Measurements from ENCODE around the gene CAMKK2. TPM values are rescaled to one million over a fixed set of nuclear protein-coding genes. Genes with fewer than 3 reads are reported as not detected.

The CAMKK2 gene
- total and polyA plus RNA-seq, 2 of the 13 experiments (the other 11 are each of a cell fraction or from before 2014, with no cell fraction given) = 18.8 to 20.0 TPM

DNA sequence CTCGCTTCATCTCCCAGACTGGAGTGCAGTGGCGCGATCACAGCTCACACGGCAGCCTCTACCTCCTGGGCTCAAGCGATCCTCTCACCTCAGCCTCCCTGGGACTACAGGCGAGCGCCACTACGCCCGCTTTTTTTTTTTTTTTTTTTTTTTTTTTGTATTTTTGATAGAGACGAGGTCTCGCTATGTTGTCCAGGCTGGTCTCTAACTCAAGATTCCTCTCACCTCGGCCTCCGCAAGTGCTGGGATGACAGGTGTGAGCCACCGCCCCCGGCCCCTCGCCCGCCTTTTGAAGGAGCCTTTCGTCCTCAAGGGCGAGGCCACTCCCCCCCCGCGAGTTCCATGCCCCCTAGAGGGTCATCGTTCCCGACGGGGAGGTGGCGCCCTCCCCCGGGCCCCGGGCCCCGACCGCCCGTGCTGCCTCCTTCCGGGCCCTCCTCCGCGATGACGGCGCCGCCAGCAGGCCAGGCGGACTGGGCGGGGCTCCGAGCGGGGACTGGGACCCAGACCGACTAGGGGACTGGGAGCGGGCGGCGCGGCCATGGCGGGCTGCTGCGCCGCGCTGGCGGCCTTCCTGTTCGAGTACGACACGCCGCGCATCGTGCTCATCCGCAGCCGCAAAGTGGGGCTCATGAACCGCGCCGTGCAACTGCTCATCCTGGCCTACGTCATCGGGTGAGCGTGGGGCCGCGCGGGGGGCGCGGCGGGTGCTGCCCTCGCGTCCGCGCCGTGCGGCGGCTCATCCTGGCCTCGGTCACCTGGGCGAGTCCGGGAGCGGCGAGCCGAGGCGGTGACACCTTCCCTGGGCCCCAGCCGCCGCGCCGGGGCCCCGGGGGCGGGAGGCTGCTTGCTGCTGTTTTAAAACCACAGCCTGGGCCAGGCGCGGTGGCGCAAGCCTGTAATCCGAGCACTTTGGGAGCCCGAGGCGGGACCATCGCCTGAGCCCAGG, 86.6 kb downstream of the CAMKK2 start, which contains the start of gene P2RX4 (continued):
- TF ChIP-seq, protein P1, sequence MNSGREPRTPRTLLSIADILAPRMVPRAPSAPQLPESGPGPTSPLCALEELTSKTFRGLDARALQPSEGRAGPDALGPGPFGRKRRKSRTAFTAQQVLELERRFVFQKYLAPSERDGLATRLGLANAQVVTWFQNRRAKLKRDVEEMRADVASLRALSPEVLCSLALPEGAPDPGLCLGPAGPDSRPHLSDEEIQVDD (CRISPR knock-in tag; IDR thresholded peaks at IDR 0.05; ENCODE audit: borderline replicate concordance) = peak; percentile 86; the same call in 1 of the 2 replicates
- TF ChIP-seq, protein P2, sequence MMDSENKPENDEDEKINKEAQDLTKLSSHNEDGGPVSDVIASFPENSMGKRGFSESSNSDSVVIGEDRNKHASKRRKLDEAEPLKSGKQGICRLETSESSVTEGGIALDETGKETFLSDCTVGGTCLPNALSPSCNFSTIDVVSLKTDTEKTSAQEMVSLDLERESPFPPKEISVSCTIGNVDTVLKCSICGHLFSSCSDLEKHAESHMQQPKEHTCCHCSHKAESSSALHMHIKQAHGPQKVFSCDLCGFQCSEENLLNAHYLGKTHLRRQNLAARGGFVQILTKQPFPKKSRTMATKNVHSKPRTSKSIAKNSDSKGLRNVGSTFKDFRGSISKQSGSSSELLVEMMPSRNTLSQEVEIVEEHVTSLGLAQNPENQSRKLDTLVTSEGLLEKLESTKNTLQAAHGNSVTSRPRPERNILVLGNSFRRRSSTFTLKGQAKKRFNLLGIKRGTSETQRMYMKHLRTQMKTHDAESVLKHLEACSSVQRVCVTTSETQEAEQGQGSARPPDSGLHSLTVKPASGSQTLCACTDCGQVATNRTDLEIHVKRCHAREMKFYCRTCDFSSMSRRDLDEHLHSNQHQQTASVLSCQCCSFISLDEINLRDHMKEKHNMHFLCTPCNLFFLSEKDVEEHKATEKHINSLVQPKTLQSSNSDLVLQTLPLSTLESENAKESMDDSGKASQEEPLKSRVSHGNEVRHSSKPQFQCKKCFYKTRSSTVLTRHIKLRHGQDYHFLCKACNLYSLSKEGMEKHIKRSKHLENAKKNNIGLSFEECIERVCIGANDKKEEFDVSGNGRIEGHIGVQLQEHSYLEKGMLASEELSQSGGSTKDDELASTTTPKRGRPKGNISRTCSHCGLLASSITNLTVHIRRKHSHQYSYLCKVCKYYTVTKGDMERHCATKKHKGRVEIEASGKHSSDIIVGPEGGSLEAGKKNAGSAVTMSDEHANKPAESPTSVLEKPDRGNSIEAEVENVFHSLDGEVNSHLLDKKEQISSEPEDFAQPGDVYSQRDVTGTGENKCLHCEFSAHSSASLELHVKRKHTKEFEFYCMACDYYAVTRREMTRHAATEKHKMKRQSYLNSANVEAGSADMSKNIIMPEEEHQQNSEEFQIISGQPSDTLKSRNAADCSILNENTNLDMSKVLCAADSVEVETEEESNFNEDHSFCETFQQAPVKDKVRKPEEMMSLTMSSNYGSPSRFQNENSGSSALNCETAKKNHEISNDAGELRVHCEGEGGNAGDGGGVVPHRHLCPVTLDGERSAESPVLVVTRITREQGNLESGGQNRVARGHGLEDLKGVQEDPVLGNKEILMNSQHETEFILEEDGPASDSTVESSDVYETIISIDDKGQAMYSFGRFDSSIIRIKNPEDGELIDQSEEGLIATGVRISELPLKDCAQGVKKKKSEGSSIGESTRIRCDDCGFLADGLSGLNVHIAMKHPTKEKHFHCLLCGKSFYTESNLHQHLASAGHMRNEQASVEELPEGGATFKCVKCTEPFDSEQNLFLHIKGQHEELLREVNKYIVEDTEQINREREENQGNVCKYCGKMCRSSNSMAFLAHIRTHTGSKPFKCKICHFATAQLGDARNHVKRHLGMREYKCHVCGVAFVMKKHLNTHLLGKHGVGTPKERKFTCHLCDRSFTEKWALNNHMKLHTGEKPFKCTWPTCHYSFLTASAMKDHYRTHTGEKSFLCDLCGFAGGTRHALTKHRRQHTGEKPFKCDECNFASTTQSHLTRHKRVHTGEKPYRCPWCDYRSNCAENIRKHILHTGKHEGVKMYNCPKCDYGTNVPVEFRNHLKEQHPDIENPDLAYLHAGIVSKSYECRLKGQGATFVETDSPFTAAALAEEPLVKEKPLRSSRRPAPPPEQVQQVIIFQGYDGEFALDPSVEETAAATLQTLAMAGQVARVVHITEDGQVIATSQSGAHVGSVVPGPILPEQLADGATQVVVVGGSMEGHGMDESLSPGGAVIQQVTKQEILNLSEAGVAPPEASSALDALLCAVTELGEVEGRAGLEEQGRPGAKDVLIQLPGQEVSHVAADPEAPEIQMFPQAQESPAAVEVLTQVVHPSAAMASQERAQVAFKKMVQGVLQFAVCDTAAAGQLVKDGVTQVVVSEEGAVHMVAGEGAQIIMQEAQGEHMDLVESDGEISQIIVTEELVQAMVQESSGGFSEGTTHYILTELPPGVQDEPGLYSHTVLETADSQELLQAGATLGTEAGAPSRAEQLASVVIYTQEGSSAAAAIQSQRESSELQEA (CRISPR knock-in tag; IDR thresholded peaks at IDR 0.05; ENCODE audit: not compliant biosample characterization) = no peak
- peak; percentile 66 for TF ChIP-seq BRD4 (CRISPR knock-in tag; IDR thresholded peaks at IDR 0.05)
- no peak for TF ChIP-seq JARID2 (CRISPR knock-in tag; IDR thresholded peaks at IDR 0.05; ENCODE audit: insufficient replicate concordance)
- TF ChIP-seq ZNF878 (CRISPR knock-in tag; IDR thresholded peaks at IDR 0.05) = 0 out of 2 replicates have a peak, but pooled peaks have one; percentile 38
- peak; percentile 85; the same call in 1 of the 2 replicates for TF ChIP-seq ZNF713 (CRISPR knock-in tag; IDR thresholded peaks at IDR 0.05)
- peak; percentile 68 for TF ChIP-seq KDM2A (CRISPR knock-in tag; IDR thresholded peaks at IDR 0.05; ENCODE audit: borderline replicate concordance, low read depth)
- TF ChIP-seq EEA1 (CRISPR knock-in tag; IDR thresholded peaks at IDR 0.05; ENCODE audit: borderline replicate concordance) = peak; percentile 84; the same call in 1 of the 2 replicates
- TF ChIP-seq SNAI1 (CRISPR knock-in tag; IDR thresholded peaks at IDR 0.05; ENCODE audit: borderline replicate concordance) = no peak
- no peak for TF ChIP-seq NFATC3 (CRISPR knock-in tag; IDR thresholded peaks at IDR 0.05)
- TF ChIP-seq ZNF546 (CRISPR knock-in tag; conservative IDR thresholded peaks at IDR 0.05) = no peak; the same call in 1 of the 2 replicates
- peak; percentile 58; the same call in 1 of the 2 replicates for TF ChIP-seq NAIF1 (CRISPR knock-in tag; IDR thresholded peaks at IDR 0.05; ENCODE audit: borderline replicate concordance)
- TF ChIP-seq, protein P3, sequence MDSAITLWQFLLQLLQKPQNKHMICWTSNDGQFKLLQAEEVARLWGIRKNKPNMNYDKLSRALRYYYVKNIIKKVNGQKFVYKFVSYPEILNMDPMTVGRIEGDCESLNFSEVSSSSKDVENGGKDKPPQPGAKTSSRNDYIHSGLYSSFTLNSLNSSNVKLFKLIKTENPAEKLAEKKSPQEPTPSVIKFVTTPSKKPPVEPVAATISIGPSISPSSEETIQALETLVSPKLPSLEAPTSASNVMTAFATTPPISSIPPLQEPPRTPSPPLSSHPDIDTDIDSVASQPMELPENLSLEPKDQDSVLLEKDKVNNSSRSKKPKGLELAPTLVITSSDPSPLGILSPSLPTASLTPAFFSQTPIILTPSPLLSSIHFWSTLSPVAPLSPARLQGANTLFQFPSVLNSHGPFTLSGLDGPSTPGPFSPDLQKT (CRISPR knock-in tag; IDR thresholded peaks at IDR 0.05; ENCODE audit: borderline replicate concordance) = no peak
- TF ChIP-seq, protein P4, sequence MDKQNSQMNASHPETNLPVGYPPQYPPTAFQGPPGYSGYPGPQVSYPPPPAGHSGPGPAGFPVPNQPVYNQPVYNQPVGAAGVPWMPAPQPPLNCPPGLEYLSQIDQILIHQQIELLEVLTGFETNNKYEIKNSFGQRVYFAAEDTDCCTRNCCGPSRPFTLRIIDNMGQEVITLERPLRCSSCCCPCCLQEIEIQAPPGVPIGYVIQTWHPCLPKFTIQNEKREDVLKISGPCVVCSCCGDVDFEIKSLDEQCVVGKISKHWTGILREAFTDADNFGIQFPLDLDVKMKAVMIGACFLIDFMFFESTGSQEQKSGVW (CRISPR knock-in tag; IDR thresholded peaks at IDR 0.05; ENCODE audit: borderline replicate concordance) = no peak
- TF ChIP-seq ZNF10 (CRISPR knock-in tag; IDR thresholded peaks at IDR 0.05; ENCODE audit: borderline replicate concordance, low read depth) = no peak
- no peak for TF ChIP-seq HOXA5 (CRISPR knock-in tag; IDR thresholded peaks at IDR 0.05)
